ENCODE data around the gene HSPA6.
"Not testable (repeated sequence)": the region's sequence is repeated elsewhere in the genome, so short reads cannot be mapped to it uniquely, and the experiment has no call there.

DNA sequence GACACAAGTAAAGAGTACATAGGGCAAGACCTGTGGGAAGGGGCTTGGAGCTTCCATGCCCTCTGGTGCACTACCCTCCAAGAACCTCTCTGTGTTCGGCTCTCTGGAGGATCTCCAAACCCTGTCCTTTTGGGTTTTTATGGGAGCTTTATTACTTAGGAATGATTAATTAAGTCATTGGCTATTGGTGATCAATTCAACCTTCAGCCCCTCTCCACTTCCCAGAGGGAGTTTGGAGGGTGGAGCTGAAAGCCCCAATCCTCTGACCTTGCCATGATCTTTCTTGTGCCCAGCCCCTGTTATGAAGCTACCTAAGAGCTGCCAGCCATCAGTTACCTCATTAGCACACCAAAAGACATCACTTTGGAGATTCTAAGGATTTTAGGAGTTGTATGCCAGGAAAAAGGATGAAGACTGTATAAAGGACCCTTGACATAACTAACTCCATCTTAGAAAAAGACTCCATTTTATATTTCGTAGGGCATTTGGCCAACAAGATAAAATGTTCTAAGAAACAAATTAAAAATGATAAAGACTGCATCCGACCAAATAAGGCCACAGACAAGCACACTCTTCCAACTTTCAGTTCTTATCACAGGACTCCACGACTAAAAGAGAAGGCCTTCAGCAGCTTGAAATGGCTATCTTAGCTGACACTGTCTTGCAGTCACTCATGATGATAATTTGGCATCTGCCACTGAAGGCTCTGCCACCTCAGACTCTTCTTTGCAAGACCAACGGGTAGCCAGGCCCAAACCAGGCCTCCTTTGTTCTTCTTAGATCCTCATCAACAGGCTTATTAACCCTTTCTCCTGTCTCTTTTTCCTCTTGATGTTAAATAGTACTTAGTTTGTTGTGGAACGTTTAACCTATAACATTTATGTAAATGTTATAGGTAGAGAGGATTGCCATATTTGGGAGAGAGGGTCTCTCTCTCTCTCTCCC, 33.4 kb downstream of the HSPA6 start:
- not testable (repeated sequence) for TF ChIP-seq POLR2A (IDR thresholded peaks at IDR 0.05; ENCODE audit: low read depth, low read length); POLR2AphosphoS5 (IDR thresholded peaks at IDR 0.05; ENCODE audit: low read depth, low read length); TAF1 (IDR thresholded peaks at IDR 0.05; ENCODE audit: borderline replicate concordance, low read depth, low read length)

All from GM12892 (cell line).